Stimulated activated CD8-positive, alpha-beta memory T cell treated with anti-CD3 and anti-CD28 coated beads, Interleukin-15, amount 100 ng/mL, for 1 hour (primary cell): ENCODE measurements around the gene NPTX2.

Experiments
- DNase-seq: peaks from one replicate; pipeline ENCODE4 v3.0.0-alpha.2; 2020; ENCODE audit warnings: low read depth

Gene NPTX2

DNA sequence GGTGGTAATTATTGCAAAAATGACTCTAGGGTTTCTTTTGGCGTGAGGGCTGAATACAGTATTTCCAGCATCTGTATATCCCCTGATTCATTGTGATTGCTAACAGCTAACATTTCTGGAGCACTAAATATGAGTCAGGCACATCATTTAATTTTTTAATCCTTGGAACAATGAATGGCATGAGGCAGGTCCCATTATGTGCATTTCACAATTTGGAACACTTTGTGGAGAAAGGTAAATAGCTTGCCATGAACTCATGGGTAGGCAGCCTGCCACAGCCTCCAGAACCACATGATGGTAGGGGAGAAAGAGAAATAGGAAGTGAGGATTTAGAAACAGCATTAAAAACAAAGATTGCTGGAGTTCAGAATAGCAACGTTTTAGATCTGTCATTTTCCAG is 1.7 kb downstream of the NPTX2 start:
- no peak for DNase-seq

DNA sequence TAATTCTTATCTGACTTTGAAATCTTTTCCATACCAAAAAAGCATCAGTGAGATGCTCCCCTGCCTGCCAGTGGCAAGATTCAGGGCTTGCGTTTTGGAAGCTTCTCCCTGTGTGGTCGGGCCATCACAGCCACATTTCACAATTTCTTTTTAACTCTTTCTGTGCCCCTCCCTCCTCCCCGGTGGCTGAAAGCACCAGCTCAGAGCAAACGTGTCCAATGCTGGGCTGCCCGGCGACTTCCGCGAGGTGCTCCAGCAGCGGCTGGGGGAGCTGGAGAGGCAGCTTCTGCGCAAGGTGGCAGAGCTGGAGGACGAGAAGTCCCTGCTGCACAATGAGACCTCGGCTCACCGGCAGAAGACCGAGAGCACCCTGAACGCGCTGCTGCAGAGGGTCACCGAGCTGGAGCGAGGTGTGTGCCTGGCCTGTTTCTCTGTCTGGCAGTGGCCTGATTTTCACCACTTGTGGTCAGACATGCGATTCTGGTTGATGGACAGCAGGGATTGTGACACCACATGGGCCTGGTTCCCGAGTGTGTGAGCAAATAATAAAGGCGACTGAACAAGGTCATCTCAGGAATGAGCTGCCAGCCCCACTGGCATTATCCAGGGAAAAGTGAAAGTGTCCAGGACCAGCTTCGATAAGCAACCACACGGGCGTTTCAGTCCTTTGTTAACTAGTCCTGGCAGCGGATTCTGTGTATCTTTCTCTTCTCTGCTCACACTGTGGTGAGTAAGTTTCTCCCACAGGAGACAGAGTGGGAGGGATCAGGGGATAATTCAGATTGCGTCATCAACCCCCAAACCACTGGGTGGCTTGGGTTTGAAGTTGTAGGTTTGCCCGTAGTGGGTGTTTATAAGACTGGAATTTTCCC is 2.6 kb downstream of the NPTX2 start:
- no peak for DNase-seq

DNA sequence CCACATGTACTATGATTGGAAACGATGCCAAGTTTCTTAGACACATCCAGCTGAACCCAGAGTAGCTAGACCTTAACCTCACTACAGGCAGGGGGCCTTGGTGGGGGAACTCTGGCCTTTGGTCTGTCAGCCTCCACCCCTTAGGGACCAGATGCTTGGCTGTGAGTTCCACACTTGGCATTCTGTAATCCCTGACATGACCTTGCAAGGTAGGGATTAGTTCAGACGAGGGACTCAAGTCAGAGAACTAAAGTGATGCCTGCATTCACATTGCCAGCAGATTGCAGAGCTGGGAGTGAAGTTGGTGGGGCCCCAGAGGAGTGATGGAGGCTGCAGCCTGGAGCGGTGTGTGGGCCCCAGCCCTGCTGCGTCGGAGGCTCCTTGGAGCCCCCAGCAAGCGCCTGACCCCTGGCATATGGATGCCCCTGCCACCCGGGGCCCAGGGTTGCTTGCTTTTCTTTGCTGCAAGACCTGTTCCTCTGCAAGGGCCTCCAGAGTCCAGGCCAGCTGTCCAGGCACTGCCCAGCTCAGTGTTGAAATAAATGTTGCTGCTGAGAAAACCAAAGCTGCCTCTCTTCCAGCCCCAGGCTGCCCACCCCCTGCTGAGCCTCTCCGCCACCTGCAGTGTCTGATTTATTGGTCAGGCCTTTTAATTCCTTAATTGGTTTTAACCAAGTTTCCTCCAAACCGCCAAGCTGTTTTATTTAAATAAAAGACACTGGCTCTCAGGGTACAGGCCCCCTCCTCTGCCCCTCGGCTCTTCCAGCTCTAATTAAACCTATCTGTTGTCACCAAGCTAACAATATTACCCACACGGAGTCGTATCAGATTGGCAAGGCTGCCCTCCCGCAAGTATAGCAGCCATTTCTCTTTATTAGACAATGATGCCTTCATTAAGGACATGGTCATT is 4.7 kb downstream of the NPTX2 start:
- no peak for DNase-seq

DNA sequence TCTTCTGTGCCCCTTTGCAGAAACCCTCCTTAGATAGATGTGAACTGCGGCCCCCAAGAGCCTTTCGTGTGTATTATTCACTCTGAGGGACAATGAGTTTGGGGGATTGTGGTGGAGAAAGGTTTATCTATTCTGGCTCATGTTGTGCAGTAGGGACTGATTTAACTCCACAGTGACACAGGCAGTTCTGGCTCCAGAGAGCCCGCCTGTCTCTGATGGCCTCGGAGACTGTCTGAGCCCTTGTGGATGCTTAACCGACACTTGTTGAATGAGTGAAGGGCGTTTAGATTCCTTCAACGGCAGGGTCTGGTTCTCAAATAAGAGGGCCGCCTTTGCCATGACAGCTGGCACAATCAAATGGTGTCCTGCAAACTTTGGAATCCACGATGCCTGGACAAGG is 5.8 kb downstream of the NPTX2 start:
- DNase-seq: no peak

DNA sequence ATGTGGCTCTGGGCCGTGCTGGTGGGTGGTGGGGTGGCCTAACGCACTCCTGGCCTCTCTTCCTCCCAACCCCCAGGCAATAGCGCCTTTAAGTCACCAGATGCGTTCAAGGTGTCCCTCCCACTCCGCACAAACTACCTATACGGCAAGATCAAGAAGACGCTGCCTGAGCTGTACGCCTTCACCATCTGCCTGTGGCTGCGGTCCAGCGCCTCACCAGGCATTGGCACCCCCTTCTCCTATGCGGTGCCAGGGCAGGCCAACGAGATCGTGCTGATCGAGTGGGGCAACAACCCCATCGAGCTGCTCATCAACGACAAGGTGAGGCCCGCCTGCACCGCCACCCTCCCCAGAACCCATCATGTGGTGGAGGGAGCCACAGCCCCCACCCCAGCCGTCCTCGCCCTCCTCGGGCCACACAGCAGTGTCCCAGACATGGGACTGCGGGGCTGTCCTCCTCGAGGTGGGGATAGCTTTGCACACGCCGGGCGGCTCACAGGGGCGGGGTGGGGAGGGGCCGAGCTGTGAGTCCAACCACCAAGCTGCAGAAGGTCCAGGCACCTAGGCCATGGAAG is 7.8 kb downstream of the NPTX2 start:
- no peak for DNase-seq

DNA sequence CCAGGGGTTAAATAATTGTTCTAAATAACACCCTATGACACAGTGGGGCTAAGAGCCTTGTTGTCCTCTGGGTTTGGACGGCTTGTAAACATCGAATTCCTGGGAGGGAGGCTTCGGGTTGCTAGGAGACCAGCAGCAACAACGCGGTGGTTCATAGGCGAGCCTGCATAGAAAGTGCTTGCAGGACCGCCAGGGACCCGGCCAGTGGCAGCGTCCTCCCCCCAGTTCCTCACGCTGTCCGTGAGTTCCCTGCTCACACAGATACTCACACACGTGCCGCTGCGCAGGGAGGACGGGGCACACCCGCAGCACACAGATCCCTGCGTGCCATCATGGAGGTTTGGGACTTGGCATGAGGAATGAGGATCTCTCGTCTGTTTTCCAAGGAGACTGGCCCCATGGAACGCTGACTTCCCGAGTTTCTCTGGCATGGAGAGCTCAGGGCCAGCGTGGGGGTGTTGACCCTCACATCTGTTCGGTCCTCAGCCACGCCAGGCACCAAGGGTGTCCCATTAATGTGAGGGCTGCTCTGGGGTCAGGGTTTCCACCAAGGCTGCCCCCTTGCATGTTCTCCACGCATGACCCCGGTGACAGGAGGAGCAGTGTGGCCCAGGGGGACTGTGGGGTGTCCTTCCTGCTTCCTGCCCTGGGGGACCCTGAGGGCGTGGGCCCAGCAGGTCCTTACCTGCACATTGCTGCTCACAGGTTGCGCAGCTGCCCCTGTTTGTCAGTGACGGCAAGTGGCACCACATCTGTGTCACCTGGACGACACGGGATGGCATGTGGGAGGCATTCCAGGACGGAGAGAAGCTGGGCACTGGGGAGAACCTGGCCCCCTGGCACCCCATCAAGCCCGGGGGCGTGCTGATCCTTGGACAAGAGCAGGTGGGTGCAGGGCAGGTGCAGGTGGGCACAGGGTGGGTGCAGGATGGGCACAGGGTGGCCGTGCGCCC is 9.7 kb downstream of the NPTX2 start:
- DNase-seq: no peak

DNA sequence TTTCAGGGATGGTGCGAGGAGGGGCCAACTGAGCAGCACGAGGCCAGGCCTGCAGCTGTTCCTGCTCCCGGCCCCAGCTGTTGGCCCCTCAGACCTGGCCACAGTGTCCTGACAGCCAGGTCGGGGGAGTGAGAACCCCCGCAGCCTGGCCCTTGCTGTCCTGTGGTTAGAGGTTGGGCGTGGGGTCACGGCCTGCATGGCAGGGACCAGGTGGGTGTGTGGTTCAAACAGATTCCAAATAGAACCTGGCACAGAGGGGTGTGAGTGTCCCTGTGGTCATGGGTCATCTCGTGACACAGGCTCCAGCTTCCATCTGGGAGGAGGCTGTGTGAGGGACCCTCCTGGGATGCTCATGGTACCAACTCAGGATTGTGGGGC is 10.3 kb downstream of the NPTX2 start:
- DNase-seq: no peak

DNA sequence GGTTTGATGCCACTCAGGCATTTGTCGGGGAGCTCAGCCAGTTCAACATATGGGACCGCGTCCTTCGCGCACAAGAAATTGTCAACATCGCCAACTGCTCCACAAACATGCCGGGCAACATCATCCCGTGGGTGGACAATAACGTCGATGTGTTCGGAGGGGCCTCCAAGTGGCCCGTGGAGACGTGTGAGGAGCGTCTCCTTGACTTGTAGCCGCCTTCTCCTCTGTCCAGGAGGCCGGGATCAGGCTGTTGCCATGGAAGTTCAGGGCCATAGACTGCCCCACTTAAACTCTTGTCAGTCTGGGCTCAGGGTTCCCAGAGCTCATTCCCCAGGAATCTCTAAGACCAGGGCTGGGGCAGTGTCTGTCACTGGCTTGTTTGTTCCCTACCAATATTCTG is 11.3 kb downstream of the NPTX2 start:
- no peak for DNase-seq

DNA sequence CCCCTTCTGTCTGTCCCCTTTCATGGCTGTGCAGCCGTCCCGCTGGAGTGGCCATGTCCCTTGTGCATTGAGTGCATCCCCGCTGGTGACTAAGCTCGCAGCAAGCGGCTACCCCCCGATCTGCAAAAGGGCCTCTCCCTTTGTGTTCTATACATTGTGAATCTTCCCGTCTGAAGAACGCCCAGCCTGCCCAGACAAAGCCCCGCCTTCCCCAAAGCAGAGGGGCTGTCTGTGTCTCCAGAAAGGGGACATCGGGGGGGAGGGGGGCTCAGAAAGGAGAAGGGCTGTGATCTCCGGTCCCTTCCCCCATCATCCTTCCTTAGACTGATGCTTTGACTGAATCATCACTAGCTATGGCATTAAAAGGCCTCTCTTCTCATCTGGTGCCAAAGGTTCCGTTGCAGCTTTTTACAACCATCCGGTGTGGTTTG is 11.9 kb downstream of the NPTX2 start:
- no peak for DNase-seq

DNA sequence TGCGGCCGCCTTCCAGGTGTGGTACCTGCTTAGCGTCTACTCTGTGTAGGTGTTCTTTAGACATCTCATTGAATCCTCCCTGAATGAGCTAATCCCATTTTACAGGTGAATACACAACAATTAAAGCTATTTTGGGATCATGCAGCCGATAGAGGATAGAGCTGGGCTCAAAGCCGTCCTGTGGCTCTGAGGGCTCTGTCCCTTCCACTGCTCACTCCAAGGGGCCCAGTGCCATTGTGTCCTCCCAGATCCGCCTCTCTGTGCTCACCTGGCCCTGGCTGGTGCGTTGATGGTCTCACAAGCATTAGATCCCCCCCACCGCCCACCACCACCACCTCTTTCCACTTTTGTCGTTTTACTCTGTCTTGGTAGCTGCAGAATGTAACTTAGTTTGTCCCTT is 13.1 kb downstream of the NPTX2 start:
- no peak for DNase-seq

DNA sequence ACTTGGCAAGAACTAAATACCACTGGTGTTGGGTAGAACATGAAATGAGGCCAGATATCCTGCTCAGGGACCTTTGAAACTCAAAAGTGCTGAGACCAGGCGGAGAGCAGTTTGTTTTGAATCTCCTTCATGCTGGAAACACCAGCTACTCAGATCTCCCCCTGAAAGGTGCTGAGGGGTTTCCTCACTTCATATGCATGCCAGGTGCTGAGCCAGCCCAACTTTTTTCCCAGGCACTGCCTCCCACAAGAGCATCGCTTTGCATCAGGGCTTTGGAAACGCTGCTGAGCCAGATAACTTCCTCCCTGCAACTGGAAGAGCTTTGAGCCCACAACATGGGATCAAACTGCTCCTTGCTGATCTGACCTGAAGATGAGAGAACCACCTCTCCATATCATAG is 13.7 kb downstream of the NPTX2 start:
- DNase-seq: no peak

DNA sequence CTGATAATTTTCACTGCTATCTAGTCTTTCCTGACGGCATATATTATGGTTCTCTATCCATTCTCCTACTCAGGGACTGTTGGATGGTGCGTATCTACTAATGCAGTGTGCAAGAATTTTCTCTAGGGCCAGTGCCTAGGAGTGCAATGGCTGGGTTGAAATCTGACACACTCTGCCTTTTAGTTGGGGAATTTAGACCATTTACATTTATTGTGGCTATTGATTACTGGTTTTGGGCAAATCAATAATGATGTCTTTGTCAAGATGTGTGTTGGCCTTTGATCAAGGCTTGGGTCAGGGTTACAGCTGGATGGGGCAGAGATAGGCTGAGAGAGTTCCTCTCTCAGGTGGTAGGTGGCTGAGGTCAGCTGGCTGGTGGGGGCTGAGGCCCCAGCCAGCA is 21.8 kb downstream of the NPTX2 start:
- no peak for DNase-seq

DNA sequence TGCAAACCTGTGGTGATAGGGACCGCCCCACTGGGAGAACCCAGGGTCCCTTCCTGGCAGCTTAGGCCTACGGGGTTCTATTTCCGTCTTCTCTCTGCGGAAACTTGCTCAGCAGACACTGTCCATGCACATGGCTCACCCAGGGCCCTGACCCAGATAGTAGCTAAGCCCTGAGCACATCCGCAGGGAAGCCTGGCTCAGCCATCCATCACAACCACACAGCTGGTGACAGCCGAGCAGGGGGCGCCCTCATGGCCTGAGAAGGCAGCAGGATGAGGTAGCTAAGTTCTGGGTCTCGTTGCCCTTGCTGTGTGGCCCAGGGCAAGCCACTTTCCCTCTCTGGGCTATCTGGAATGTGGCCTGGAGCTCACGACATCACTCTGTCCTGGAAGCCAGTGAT is 23.3 kb downstream of the NPTX2 start:
- DNase-seq: no peak

DNA sequence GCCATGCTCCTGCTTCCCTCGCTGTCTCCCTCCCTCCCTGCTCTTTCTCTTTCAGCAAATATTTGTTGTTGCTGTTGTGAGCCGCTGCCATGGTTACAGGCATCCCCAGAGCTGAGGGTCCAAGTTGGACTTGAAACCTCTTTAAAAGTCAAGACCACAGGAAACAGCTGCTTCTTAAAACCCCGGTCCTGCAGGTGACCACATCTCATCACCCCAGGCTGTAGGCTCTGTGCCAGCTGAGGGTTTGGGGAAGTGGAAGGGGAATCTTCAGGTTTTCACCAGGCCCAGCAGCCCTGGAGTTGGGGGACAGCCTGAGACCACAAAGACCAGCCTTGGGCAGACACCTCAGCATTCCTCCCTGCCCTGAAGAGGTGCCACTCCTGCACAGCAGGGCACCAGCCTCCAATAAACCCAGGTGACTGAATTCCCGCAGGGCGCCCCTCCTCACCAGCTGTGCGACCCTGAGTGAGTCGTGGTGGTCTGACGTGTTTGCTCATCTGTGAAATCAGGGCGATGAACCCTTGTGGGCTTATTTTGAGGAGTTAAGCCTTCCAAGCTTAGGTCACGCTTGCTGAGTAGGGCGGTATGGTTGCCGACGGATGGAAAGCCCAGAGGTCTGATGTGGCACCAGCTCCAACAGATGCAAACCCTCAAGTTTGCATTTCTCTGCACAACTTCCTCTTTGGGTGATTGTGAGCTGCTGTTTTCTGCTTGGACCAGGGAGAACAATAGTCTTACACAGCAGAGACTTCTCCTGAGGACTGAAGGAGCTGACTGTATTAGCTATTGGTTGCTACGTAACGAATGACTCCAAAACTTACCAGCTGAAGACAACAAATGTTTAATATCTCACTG is 24.8 kb downstream of the NPTX2 start:
- DNase-seq: no peak

DNA sequence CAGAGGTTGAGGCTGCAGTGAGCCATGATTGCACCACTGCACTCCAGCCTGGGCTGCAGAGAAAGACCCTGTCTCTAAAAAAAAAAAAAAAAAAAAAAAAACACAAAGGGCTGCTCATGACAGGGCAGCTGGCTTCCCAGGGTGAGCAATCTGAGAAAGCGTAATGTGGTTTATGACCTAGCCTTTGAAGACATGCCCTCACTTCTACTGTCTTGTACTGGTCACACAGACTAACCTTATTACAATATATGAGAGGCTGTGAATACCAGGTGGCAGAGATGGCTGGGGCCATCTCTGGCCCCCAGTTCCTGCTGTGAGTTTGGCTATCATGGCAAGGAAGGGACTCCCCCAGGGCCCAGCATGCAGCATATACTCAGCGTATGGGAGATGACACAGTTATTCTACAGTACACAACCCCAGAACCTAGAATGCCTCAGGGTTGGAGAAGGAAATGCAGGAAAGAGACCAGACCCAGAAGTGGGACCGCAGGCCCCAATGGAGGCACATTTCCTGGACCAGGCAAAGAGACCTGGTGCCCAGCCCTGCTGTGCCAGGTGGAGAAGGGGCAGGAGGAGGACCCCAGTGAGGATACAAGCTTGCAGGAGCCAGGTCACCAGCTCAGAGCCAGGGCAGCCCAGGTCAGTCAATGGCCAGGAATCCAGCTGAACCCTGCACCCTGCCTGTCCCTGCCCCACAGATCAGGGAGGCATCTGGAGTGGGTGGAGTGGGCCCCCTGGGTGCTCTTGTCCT is 26.3 kb downstream of the NPTX2 start:
- no peak for DNase-seq

DNA sequence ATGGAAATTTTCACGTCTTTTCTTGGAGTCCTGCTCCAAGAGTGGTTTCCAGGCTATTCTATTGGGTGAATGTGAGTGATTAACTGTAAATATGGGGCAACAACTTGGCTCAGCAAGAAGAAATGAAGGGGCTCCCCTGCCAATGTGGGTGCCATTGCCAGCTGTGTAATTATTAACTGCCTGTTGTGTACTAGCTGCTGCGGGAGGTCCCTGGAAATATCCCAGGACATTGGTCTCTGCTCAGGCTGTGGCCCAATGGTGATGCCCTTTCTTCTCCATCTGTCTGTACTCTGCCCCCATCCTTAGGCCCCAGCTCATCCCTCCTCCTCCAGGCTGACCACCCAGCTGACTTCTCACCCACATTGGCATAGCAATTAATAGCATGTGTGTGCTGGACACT is 29.4 kb downstream of the NPTX2 start:
- DNase-seq: no peak

DNA sequence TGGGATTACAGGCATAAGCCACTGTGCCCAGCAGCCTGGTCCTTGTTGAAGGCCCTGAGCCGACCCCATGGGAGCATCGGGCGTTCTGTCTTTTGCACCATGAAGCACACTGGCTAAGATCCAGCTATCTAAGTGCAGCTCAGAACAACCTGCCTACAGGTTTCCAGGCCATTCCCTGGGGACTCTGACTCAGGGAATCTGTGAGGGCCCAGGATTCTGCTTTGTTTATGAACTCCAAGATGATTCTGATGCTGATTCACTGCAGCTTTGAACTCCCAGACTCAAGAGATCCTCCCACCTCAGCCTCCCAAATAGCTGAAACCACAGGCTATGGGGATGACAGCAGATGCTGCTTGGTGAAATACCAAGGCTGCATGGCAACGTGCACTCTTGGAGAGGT is 30.2 kb downstream of the NPTX2 start:
- no peak for DNase-seq

DNA sequence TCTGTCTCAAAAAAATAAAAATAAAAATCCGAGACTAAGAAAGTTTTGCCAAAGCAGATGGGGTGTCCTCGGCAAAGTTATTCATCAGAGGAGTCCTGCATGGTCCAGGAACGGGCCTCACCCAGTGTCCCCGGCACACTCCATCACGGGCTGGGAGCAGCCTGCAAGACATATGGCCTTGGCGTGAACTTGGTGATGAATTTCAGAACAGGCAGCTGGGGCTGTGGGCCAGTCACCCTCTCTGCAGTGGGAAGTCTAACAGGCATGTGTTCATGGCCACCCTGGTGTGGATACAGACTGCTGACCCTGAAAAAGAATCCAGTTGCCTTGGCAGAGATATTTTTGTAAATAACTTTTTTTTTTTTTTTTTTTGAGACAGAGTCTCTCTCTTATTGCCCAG is 34.7 kb downstream of the NPTX2 start:
- DNase-seq: no peak

DNA sequence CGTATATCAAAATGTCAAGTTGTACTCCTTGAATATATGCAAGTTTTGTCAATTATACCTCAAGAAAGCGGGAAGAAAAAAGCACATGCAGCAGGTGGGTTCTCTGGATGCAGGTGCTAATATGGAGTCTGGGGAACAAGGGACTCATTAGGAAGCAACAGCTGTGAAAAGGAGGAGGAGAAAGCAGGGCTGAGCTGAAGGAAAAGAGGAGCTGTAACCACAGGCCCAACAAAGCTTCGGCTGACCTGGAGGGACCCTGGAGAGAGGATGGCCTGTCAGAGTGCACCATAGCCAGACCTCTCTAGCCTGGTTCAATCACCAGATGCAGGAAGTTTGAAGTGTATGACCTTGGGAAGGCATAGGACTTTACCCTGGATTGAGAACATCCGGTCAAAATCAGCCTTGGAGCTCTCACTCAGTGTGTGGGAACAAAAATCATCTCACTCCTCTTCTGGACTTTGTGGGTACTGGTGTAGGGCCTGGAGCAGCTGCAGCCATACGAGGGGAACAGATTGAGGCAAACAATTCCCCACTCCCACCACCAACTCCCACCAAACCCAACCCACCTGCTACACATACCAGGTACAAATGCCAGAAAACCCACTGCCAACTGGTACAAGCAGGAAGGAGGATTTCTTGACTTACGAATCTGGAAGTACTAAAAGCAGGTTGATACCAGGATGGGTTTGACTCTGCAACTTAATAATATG is 36.7 kb downstream of the NPTX2 start:
- DNase-seq: no peak
